Activated CD4-positive, alpha-beta memory T cell treated with anti-CD3 and anti-CD28 coated beads for 36 hours (primary cell): ENCODE measurements around the gene BACH1. TPM values are rescaled to one million over a fixed set of nuclear protein-coding genes. Genes with fewer than 3 reads are reported as not detected.
"Not testable (repeated sequence)": the region's sequence is repeated elsewhere in the genome, so short reads cannot be mapped to it uniquely, and the experiment has no call there.

ENCODE experiments used
- CTCF ChIA-PET: fragments of 350-600 bp; sonication (Branson Sonifier 250); formaldehyde crosslinking; loops from one replicate; lab custom pipeline; 2021; ENCODE audit warnings: antibody characterized with exemption, inconsistent platforms; lab: Charles Lee
- POLR2A ChIA-PET: fragments of 350-600 bp; sonication (Branson Sonifier 250); formaldehyde crosslinking; loops from one replicate; lab custom pipeline; 2021; ENCODE audit warnings: antibody characterized with exemption; lab: Charles Lee
- DNase-seq: peaks from one replicate; pipeline ENCODE4 v3.0.0-alpha.2; 2020
- H3K27ac Mint-ChIP-seq: one replicate; pipeline ENCODE4 v1.8.0; 2021; ENCODE audit warnings: mixed read lengths
- H3K27me3 Mint-ChIP-seq: one replicate; pipeline ENCODE4 v1.8.0; 2021; ENCODE audit warnings: mixed read lengths
- H3K36me3 Mint-ChIP-seq: one replicate; pipeline ENCODE4 v1.8.0; 2021; ENCODE audit warnings: mixed read lengths
- H3K4me1 Mint-ChIP-seq: one replicate; pipeline ENCODE4 v1.8.0; 2021; ENCODE audit warnings: low read depth, mixed read lengths
- H3K4me3 Mint-ChIP-seq: one replicate; pipeline ENCODE4 v1.8.0; 2021; ENCODE audit warnings: mild to moderate bottlenecking, mixed read lengths
- H3K9me3 Mint-ChIP-seq: one replicate; pipeline ENCODE4 v1.8.0; 2021; ENCODE audit warnings: mixed read lengths
- intact Hi-C: fragments of 100-400 bp; cut with micrococcal nuclease; formaldehyde crosslinking; loops from one replicate; pipeline ENCODE4 v1.15.1; 2023
- total RNA-seq, 2 experiments: library from RNA; stranded (reverse); gene quantifications; one replicate each; pipeline ENCODE4 v1.2.3, GENCODE V29; 2021

The BACH1 gene
- total RNA-seq = 10 to 100 TPM; 22.9 to 23.0 TPM

GRCh38 chr21:29298348-29299045 lies at the start of gene BACH1:
Gene BACH1 (plus strand): TSS chr21:29298922. CDS start chr21:29321281, 22,359 bp downstream.
- peak; percentile 93 for DNase-seq
- intact Hi-C loops = loop anchor here (1.0 to 10.0 kb wide), 4 partner anchors 116 to 305 kb away; no protein-coding TSS in a partner anchor
- POLR2A ChIA-PET = interaction anchor here (1.5 to 3.5 kb wide), 5 partner anchors 10 to 221 kb away, joined by 3 to 26 read pairs (median 17); no protein-coding TSS in a partner anchor
- Mint-ChIP-seq H3K9me3 (no peaks in the 10 kb centered on the region), H3K4me1 (peaks cover 64% of the 10 kb centered on the region), H3K4me3 (peak within 1 kb of the TSS; percentile 85), H3K36me3 (peaks cover 6% of the 10 kb centered on the region), H3K27me3 (no peaks in the 10 kb centered on the region), H3K27ac (peak within 1 kb of the TSS; percentile 89)
- CTCF ChIA-PET = interaction anchor here (1.0 to 4.1 kb wide), 15 partner anchors 9 to 224 kb away, joined by 3 to 20 read pairs (median 3); partner anchors contain the start of gene CCT8

- intact Hi-C loops = loop anchor here (5.0 kb wide), 1 partner anchor 93 kb away; no protein-coding TSS in a partner anchor
- CTCF ChIA-PET = interaction anchor here (1.8 kb wide), 1 partner anchor 16 kb away, joined by 4 read pairs; no protein-coding TSS in a partner anchor
- DNase-seq, POLR2A ChIA-PET, H3K27ac Mint-ChIP-seq, H3K4me3 Mint-ChIP-seq: not testable (repeated sequence)
- Mint-ChIP-seq H3K9me3 (peaks cover 24% of the 10 kb centered on the region), H3K27me3 (peaks cover 36% of the 10 kb centered on the region), H3K4me1 (peaks cover 12% of the 10 kb centered on the region), H3K36me3 (peaks cover 16% of the 10 kb centered on the region)
Observed at GRCh38 chr21:29249289-29249688, 49.4 kb upstream of the BACH1 start.

- ChIA-PET CTCF (no interaction called here), POLR2A (no interaction called here)
- peaks cover 32% of the 10 kb centered on the region for H3K9me3 Mint-ChIP-seq
- DNase-seq = no peak
- H3K27me3 Mint-ChIP-seq = peaks cover 36% of the 10 kb centered on the region
- peaks cover under 1% of the 10 kb centered on the region for H3K4me1 Mint-ChIP-seq
- no peak overlapping the region for H3K4me3 Mint-ChIP-seq
- H3K36me3 Mint-ChIP-seq = peaks cover 16% of the 10 kb centered on the region
- H3K27ac Mint-ChIP-seq = no peak overlapping the region
- intact Hi-C loops = no loop called here
Observed at GRCh38 chr21:29250636-29251035, 48.1 kb upstream of the BACH1 start.

DNA sequence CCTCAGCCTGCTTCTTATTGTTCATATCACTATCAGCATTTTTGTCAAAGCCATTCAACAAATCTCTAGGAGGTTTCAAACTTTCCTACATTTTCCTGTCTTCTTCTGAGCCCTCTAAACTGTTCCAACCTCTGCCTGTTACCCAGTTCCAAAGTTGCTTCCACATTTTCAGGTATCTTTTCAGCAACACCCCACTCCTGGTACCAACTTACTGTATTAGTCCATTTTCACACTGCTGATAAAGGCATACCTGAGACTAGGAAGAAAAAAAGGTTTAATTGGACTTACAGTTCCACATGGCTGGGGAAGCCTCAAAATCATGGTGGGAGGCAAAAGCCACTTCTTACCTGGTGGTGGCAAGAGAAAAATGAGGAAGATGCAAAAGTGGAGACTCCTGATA lies 44.9 kb upstream of the BACH1 start:
- H3K27me3 Mint-ChIP-seq = peaks cover 40% of the 10 kb centered on the region
- H3K27ac Mint-ChIP-seq, H3K4me1 Mint-ChIP-seq, intact Hi-C loops, CTCF ChIA-PET, H3K4me3 Mint-ChIP-seq, POLR2A ChIA-PET, DNase-seq: not testable (repeated sequence)
- H3K36me3 Mint-ChIP-seq = peaks cover 16% of the 10 kb centered on the region
- peaks cover 32% of the 10 kb centered on the region for H3K9me3 Mint-ChIP-seq

GRCh38 chr21:29254550-29254949 lies 44.2 kb upstream of the BACH1 start:
- peaks cover 28% of the 10 kb centered on the region for H3K9me3 Mint-ChIP-seq
- CTCF ChIA-PET = no interaction called here
- no peak overlapping the region for H3K27ac Mint-ChIP-seq
- H3K4me1 Mint-ChIP-seq = no peaks in the 10 kb centered on the region
- POLR2A ChIA-PET = interaction anchor here (1.8 kb wide), 1 partner anchor 9 kb away, joined by 4 read pairs; no protein-coding TSS in a partner anchor
- peaks cover 36% of the 10 kb centered on the region for H3K27me3 Mint-ChIP-seq
- intact Hi-C loops = no loop called here
- no peak for DNase-seq
- peaks cover 16% of the 10 kb centered on the region for H3K36me3 Mint-ChIP-seq
- H3K4me3 Mint-ChIP-seq = no peak overlapping the region

DNA sequence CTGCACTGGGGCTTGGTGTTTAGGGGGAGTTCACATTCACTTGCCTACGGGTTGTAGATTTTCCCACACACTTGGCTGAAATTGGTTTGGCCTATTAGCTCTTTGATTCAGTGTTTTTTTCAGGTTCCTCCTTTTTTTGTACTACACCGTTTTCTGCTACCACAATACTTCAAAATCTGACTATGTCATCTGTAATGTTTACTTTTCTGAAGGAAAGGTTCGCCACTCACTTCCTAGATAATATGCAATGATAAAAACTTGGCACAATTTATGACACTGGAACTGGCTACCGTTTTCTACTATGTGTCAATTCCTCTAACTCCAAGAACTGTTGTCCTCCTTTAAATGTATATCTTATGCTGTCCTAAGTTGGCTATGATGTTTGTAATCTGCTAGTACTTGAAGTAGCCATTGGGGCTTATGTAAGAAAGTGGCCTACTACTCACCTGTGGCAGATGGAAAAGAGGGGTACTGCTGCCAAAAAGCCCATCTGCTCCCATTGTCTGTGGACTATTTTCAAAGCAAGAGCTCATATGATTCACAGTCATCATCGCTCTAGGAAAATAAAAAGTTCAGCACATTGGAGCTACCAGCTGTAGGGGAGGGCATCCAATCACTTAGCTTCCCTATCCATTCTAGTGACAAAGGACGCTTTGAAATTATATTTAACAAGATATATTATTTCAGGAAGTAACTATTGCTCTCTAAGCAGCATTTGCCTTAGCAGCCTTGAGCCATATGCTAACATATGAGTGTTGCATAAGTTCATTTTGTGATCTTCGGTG lies 42.4 kb upstream of the BACH1 start:
- CTCF ChIA-PET = no interaction called here
- POLR2A ChIA-PET = interaction anchor here (1.8 kb wide), 1 partner anchor 11 kb away, joined by 4 read pairs; no protein-coding TSS in a partner anchor
- H3K9me3 Mint-ChIP-seq = peaks cover 28% of the 10 kb centered on the region
- H3K27ac Mint-ChIP-seq = no peak overlapping the region
- peaks cover 27% of the 10 kb centered on the region for H3K27me3 Mint-ChIP-seq
- no peak overlapping the region for H3K4me3 Mint-ChIP-seq
- no peaks in the 10 kb centered on the region for H3K4me1 Mint-ChIP-seq
- DNase-seq = no peak
- H3K36me3 Mint-ChIP-seq = peaks cover 16% of the 10 kb centered on the region
- intact Hi-C loops = no loop called here

DNA sequence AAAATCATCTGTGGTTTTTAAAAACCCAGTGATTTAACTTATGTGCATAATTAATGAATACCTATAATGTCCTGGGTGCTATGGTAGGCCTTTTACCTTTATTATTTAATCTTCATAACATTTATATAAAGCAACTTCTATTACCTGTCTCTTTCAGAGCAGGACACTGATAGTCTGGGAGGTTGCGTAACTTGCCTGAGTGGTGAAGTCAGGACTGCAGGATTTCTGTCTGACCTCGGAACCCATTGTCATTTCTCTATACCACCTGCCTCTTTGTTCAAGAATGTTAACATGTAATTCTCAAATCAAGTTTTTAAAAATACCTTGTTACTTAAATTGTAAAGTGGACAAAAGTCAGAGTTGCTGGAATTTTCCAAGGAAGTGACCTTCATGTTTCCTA lies 41.0 kb upstream of the BACH1 start:
- H3K27ac Mint-ChIP-seq = no peak overlapping the region
- CTCF ChIA-PET = no interaction called here
- peaks cover 13% of the 10 kb centered on the region for H3K36me3 Mint-ChIP-seq
- H3K4me1 Mint-ChIP-seq = no peaks in the 10 kb centered on the region
- POLR2A ChIA-PET = no interaction called here
- DNase-seq = no peak
- H3K4me3 Mint-ChIP-seq = no peak overlapping the region
- H3K9me3 Mint-ChIP-seq = peaks cover 22% of the 10 kb centered on the region
- intact Hi-C loops = no loop called here
- peaks cover 23% of the 10 kb centered on the region for H3K27me3 Mint-ChIP-seq

DNA sequence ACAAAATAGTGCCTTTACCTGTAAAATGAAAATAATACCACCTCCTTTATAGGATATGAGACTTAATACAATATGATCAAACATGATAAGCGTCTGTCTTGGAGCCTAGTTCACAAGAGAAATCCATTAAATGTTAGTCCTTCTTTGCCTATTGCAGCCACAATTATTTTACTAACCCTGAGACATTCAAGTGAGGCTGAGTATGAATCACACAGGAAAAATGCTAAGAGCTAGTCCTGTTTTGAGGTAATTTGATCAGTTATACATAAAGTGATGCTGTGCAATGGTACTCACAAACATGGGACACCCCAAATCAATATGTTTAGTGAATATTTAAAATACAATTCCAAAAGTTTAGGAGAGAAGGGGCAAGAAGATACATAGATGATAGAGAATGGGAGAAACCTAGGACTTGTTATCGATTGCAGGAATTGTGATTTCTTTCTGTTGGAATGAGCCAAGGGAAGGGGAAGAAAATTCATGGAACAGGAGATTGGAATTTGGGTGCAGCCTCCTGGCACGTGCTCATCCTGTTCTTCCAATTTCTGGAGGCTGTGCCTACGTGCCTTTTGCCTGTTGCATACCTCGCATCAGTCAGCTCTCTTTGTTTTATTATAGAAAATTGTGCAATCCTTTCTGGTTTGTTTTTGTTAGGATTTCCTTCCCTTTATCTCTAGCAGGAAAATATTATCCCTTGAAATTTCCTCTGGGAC lies 39.9 kb upstream of the BACH1 start:
- ChIA-PET POLR2A (no interaction called here), CTCF (no interaction called here)
- Mint-ChIP-seq H3K4me1 (no peaks in the 10 kb centered on the region), H3K9me3 (peaks cover 12% of the 10 kb centered on the region), H3K36me3 (peaks cover 4% of the 10 kb centered on the region), H3K4me3 (no peak overlapping the region), H3K27me3 (peaks cover 15% of the 10 kb centered on the region), H3K27ac (no peak overlapping the region)
- intact Hi-C loops = no loop called here
- DNase-seq = no peak

DNA sequence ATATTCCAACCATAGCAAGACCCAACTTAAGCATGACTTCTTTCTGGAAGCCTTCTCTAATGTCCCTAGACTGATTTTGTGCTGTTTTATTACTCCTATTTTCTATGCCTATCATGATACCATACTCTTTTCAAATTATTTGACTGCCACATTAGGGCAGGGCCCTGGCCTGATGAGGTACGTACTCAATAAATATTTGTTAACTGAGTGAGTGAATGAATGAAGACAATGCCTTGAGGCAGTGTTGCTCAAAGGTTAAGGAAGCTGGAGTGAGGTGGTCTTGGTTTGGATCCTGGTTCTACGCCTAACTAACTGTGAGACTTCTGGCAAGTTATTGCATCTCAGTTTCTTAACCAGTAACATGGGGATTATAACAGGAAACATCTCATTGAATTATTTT lies 38.3 kb upstream of the BACH1 start:
- Mint-ChIP-seq H3K27me3 (peaks cover 13% of the 10 kb centered on the region), H3K27ac (no peak overlapping the region), H3K4me3 (no peak overlapping the region), H3K4me1 (no peaks in the 10 kb centered on the region), H3K36me3 (no peaks in the 10 kb centered on the region), H3K9me3 (no peaks in the 10 kb centered on the region)
- ChIA-PET CTCF (no interaction called here), POLR2A (no interaction called here)
- intact Hi-C loops = no loop called here
- no peak for DNase-seq

- CTCF ChIA-PET = interaction anchor here (0.8 kb wide), 1 partner anchor 14 kb away, joined by 3 read pairs; no protein-coding TSS in a partner anchor
- H3K4me3 Mint-ChIP-seq = no peak overlapping the region
- intact Hi-C loops = no loop called here
- peaks cover 9% of the 10 kb centered on the region for H3K27me3 Mint-ChIP-seq
- peaks cover 4% of the 10 kb centered on the region for H3K9me3 Mint-ChIP-seq
- H3K36me3 Mint-ChIP-seq = no peaks in the 10 kb centered on the region
- POLR2A ChIA-PET = no interaction called here
- H3K4me1 Mint-ChIP-seq = peaks cover 8% of the 10 kb centered on the region
- H3K27ac Mint-ChIP-seq = no peak overlapping the region
- DNase-seq = no peak
Observed at GRCh38 chr21:29261555-29262540, 36.9 kb upstream of the BACH1 start.

DNA sequence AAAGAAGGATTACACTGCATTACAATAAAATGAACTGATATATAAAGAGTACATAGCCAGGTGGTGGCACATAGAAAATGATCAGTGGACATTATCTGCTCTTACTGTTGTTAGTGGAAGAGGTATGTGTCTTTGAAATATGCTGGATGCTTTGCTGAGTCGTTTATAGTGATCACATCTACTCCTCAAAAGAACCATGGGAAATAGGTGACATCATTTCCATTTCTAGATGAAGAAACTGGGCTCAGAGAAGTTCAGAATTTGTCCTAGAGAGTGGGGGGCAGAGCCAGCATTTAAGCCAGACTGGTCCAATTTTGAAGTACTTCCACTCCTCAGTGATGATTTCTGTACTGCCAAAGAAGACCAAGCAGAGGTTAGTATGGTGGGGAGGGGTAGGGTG lies 34.0 kb upstream of the BACH1 start:
- Mint-ChIP-seq H3K9me3 (peaks cover 4% of the 10 kb centered on the region), H3K27me3 (peaks cover 5% of the 10 kb centered on the region), H3K27ac (no peak overlapping the region), H3K4me3 (no peak overlapping the region), H3K36me3 (no peaks in the 10 kb centered on the region), H3K4me1 (peaks cover 8% of the 10 kb centered on the region)
- no peak for DNase-seq
- ChIA-PET CTCF (no interaction called here), POLR2A (no interaction called here)
- intact Hi-C loops = no loop called here
